Stimulated activated CD4-positive, alpha-beta T cell treated with anti-CD3 and anti-CD28 coated beads, Interleukin-15, amount 100 ng/mL, for 24 hours (primary cell): ENCODE data around the gene RAB38.

ENCODE experiments used
- DNase-seq: peaks from one replicate; pipeline ENCODE4 v3.0.0-alpha.2; 2020

Gene RAB38

GRCh38 chr11:88174709-88175568 lies at the start of gene RAB38:
Gene RAB38 (minus strand): TSS chr11:88175443. CDS start chr11:88175384, 59 bp downstream.
- peak; percentile 81 for DNase-seq

GRCh38 chr11:88213406-88213805 lies 38.2 kb upstream of the RAB38 start:
- DNase-seq: no peak

GRCh38 chr11:88212300-88212699 lies 37.1 kb upstream of the RAB38 start:
- no peak for DNase-seq

- no peak for DNase-seq
Measured at GRCh38 chr11:88208745-88209144, 33.5 kb upstream of the RAB38 start.

GRCh38 chr11:88206751-88207150 lies 31.5 kb upstream of the RAB38 start:
- no peak for DNase-seq

GRCh38 chr11:88204353-88204752 lies 29.1 kb upstream of the RAB38 start:
- DNase-seq: no peak

GRCh38 chr11:88203604-88204003 lies 28.4 kb upstream of the RAB38 start:
- no peak for DNase-seq

- no peak for DNase-seq
Measured at GRCh38 chr11:88202498-88202897, 27.3 kb upstream of the RAB38 start.

GRCh38 chr11:88196393-88196792 lies 21.1 kb upstream of the RAB38 start:
- DNase-seq: no peak

GRCh38 chr11:88195908-88196307 lies 20.7 kb upstream of the RAB38 start:
- DNase-seq: no peak

- no peak for DNase-seq
Measured at GRCh38 chr11:88194990-88195389, 19.7 kb upstream of the RAB38 start.

GRCh38 chr11:88193278-88193677 lies 18.0 kb upstream of the RAB38 start:
- no peak for DNase-seq

GRCh38 chr11:88188932-88189253 lies 13.7 kb upstream of the RAB38 start:
- no peak for DNase-seq

GRCh38 chr11:88188251-88188931 lies 13.1 kb upstream of the RAB38 start:
- DNase-seq: no peak

GRCh38 chr11:88183233-88183632 lies 8.0 kb upstream of the RAB38 start:
- no peak for DNase-seq

- no peak for DNase-seq
Measured at GRCh38 chr11:88181776-88182175, 6.5 kb upstream of the RAB38 start.

GRCh38 chr11:88179971-88180629 lies 4.9 kb upstream of the RAB38 start:
- DNase-seq: no peak

GRCh38 chr11:88179141-88179540 lies 3.9 kb upstream of the RAB38 start:
- DNase-seq: peak; percentile 49

GRCh38 chr11:88178191-88178590 lies 2.9 kb upstream of the RAB38 start:
- DNase-seq: peak; percentile 10

GRCh38 chr11:88175569-88176075 lies 379 bp upstream of the RAB38 start:
- DNase-seq: no peak

- DNase-seq: no peak
Measured at GRCh38 chr11:88173956-88174355, 1.3 kb downstream of the RAB38 start.

- DNase-seq: no peak
Measured at GRCh38 chr11:88171982-88172381, 3.3 kb downstream of the RAB38 start.

- DNase-seq: no peak
Measured at GRCh38 chr11:88170673-88171072, 4.6 kb downstream of the RAB38 start.

GRCh38 chr11:88169881-88170280 lies 5.4 kb downstream of the RAB38 start:
- DNase-seq: no peak
